Ramos (cell line): Measurements from ENCODE around the gene ITGA8.
"Not testable (repeated sequence)": the region's sequence is repeated elsewhere in the genome, so short reads cannot be mapped to it uniquely, and the experiment has no call there.

Experiments
- in situ Hi-C: fragments of 300-500 bp; cut with MboI; formaldehyde crosslinking; loops from one replicate; pipeline ENCODE4 v1.14.3; 2022; ENCODE audit warnings: low sequenced_read_pairs; ENCODE audit not compliant: unreplicated experiment

The ITGA8 gene

GRCh38 chr10:15567952-15568351 lies 151.8 kb downstream of the ITGA8 start:
- in situ Hi-C loops = no loop called here

GRCh38 chr10:15563246-15563645 lies 156.5 kb downstream of the ITGA8 start:
- in situ Hi-C loops = no loop called here

DNA sequence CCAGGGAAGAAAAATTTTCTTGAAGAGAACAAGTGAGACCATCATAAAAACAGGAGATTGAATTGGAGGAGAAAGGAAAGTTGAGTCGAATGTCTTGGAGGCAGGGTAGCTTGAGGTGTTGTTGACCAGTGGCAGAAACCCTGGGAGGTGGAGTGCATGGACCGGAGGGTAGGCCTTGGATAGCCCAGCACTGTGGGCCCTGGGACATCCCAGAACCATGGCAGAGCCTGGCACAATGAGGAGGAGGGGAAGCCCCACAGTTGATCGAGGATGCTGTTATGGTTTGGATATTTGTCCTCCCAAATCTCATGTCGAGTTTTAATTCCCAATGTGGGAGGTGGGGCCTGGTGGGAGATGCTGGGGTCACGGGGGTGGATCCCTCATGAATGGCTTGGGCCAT lies 157.1 kb downstream of the ITGA8 start:
- in situ Hi-C loops = no loop called here

DNA sequence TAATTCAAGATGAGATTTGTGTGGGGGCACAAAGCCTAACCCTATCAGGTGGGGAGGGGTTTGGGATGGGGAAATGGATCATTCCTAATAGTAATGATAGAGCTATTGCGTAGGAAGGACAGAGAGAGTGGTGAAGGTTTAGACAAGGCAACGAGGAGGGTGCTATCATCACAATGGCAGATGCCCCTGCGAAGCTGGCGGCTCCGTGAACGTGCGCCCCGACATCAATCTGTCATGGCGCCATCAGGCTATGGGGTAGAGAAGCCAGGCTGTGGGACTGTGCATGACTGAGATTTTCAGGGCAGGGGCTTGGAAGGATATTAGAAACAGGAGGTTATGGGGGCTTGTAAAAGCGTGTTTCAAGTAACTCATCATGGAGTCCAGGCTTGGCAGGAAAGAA lies 157.6 kb downstream of the ITGA8 start:
- in situ Hi-C loops = no loop called here

DNA sequence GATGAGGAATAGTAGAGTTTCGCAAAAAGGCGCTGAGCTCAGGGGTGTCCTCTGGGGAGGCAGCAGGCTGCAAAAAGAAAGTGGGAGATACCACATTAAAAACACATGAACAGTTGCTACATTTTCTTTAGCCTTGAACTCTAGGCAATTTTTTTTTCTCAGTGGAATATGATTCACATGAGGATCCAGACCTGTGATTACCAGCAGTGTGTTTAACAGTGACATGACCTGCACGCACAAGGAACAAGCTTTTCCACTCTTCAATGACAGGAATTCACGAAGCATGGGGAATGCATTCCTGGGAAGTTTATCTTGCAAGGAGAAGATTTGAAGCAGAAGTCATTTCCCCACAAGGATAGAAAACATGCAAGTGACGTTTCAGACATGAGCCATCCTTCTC lies 161.6 kb downstream of the ITGA8 start:
- in situ Hi-C loops = no loop called here

GRCh38 chr10:15557168-15557567 lies 162.6 kb downstream of the ITGA8 start:
- in situ Hi-C loops = not testable (repeated sequence)

DNA sequence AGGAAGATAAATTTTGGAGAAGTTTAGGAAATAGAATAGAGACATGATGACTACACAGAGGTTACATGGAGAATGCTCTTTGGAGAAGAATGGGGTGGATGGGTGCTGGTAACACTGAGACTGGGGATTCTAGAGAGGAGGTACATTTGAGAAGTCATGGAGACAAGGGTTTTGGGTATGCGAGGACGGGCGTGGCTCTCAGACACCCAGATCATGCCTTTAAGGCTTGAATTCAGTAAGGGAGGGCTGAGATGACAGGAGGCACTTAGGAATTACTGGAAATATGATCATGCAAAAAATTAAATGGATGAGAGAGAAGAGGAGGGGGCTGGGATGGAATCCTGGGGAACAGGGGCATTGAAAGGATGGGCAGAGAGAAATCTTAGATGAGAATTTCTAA lies 168.8 kb downstream of the ITGA8 start:
- in situ Hi-C loops = no loop called here

DNA sequence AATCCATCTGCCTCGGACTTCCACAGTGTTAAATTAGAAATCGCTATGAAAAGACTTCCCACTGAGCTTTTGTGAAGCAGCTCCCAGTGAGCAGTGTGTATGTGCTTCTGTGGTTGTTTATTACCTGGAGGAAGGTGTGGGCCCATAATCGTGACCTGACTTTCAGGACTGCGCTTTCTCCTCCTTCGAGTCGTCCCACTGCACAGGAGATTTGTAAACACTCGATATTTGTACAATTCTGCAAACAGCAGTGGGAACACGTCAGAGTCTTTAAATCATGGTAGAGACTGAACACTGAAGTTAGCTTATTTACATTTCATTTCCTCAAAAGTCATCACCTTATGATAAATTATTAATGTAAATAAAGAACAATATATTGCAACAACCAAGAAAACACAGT lies 171.4 kb downstream of the ITGA8 start:
- in situ Hi-C loops = no loop called here

DNA sequence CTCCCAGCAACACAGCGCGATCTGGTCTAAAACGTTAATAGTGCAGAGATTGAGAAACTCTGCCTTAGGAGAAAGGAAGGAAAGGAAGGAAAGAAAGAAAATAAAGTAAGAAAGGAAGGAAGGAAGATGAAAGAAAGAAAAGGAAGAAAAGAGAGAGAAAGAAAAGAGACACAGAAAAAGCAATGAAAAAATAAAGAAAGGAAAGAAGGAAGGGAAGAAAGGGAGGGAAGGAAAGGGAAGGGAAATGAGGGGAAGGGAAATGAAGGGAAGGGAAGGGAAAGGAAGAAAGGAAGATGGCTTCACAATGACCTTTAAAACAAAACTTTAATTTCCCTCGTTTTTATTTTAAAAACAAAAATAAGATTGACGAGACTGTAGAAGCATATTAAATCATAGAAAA lies 173.1 kb downstream of the ITGA8 start:
- in situ Hi-C loops = no loop called here

GRCh38 chr10:15545884-15546283 lies 173.8 kb downstream of the ITGA8 start:
- in situ Hi-C loops = no loop called here

DNA sequence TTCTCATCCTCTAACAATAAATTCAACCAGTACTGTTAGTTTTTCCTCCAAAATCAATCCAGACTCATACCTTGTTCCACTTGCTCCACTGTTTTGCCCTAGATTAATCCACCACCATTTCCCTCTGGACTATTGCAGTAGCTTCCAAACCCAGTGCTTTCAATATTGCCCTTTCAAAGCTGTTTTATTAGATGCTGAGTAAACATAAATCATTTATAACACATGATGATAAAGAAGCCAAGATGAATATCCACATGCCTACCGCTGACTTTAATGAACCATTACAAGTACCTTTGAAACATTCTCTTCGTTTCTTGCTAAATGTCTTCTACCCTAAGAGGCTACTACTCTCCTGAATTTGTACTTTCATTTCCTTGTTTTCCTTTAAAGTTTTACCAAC lies 174.5 kb downstream of the ITGA8 start:
- in situ Hi-C loops = no loop called here

- in situ Hi-C loops = no loop called here
Measured at GRCh38 chr10:15543994-15544393, 175.7 kb downstream of the ITGA8 start.

DNA sequence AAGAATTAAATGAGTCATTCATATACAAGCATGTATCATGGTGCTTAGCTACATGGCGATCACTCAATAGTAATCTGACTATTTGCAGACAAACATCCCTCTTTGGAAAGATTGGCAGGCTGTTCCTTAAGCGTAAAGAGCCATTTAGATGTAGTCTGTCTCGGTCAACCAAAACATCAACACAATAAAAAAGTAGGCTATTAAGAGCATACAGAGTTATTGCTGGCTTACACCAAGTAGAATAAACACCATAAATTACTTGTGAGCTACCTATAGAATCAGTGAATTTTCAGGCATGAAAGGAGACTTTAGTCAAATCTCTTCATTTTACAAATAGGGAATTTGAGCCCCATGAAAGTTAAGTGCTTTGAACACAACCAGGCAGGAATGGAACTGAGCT lies 176.9 kb downstream of the ITGA8 start:
- in situ Hi-C loops = no loop called here

DNA sequence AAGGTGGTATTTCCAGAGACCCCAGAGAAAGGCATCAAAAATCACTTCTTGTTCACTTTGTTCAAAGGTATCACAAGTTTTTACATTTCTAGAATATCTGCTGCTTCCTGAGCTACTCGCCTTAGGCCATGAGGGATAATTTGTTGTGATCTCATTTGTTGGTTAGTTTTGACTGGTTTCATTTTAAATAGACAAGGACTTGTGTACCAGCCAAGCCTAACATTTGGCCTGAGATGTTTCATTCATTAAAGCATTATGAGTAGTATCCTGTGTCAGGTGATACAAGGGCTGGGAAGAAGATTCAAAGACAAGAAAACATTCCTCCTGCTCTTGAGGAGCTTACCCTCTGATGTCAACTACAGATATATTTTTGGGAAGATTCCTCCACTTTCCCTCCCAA lies 178.3 kb downstream of the ITGA8 start:
- in situ Hi-C loops = no loop called here

- in situ Hi-C loops = no loop called here
Measured at GRCh38 chr10:15540727-15541126, 179.0 kb downstream of the ITGA8 start.

DNA sequence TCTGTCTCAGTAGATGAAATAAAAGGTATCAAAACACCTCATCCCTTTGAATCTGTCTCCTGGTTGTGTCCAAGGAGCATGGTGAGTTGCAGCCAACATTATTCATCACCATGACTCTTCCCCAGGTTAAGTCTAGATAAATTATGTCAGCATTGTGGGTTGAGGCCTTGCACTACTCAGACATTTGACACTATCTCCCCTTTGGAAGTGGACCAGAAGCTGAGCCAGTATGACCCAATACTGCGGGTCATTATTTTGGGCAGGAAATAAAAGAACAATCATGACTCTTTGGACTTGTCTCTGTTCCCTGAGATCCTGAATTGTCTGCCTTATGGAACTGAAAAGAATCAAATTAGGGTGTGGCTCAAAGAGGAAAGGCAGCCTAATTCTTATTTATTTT lies 180.5 kb downstream of the ITGA8 start:
- in situ Hi-C loops = no loop called here

- in situ Hi-C loops = not testable (repeated sequence)
Measured at GRCh38 chr10:15534928-15535538, 184.7 kb downstream of the ITGA8 start.

DNA sequence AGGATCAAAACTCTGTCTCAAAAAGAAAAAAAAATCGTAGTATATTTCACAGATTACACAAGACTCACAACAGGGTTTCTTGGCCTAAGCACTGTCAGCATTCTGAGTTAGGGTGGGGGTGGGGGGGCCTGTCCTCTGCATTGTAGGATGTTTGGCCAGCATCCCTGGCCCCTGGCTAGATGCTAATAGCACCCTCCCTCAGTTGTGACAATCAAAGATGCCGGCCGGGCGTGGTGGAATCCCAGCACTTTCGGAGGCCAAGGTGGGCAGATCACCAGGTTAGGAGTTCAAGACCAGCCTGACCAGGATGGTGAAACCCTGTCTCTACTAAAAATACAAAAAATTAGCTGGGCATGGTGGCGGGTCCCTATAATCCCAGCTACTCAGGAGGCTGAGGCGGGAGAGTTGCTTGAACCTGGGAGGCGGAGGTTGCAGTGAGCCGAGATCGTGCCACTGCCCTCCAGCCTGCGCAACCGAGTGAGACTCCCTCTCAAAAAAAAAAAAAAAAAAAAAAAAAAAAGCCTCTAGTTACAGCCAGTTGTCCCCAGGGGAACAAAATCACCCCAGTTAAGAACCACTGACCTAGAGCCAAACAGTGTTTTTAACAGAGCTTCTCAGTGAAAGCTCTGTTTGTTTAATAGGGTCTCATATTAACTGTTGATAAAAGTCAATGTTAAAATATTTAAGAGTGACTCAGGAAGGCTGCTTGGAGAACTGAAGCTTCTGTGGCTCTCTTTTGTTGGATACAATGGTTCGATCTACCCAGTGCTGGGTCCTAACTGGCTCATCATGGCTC lies 187.6 kb downstream of the ITGA8 start:
- in situ Hi-C loops = no loop called here

- in situ Hi-C loops = no loop called here
Measured at GRCh38 chr10:15528859-15529239, 190.9 kb downstream of the ITGA8 start.

GRCh38 chr10:15526754-15527153 lies 193.0 kb downstream of the ITGA8 start:
- in situ Hi-C loops = no loop called here

DNA sequence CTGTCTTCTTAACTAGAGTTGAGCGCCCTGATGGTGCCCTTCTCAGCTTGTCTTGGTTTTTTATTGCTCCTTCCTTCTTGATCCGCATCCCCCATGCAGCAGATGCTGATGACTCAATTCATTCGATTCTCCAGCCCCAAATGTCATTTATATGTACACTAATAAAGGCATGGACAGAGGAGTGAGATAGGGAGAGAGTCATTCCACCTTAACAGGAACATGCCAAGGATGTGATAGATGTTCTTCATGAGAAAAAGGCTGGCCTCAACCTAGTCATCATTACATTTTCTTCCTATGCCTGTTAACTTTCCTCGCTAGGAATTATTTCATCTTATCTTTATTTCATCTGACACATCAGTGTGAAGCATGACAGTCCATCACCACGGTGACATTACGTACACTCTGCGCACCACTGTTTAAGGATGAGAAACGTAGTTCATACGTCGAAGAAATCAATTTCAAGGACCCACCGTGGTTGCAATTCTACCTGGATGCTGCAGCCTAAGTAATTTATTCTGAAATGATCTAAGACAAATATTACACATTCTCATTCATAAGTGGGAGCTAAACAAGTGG lies 198.3 kb downstream of the ITGA8 start:
- in situ Hi-C loops = no loop called here

DNA sequence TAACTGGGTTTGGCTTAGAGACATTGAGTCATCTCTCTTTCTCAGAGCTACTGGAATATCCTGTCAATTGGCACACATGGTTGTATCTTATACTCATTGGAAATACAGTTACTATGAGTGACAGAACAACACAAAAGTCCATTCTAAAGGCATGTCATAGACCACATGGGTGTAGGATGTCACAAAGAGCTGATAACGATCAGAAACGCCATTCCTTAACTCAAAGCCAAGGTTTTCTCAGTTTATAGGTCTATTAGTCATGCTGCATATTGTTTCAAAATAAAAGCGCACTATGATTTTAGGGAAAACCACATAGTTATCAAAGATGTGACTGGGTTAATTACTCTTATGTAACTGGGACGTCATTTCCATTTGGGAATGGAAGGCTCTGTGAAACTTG lies 201.5 kb downstream of the ITGA8 start:
- in situ Hi-C loops = no loop called here
